SHP77 (cell line): Measurements from ENCODE around the gene PPP1R8.
A peak's percentile ranks its signal among the peaks of the same experiment; 100 is the strongest.

Source experiments
- DNase-seq, 2 experiments: peaks; one replicate each; lab custom pipeline; 2025; lab: John Stamatoyannopoulos, UW

The PPP1R8 gene

GRCh38 chr1:27872059-27872801 lies 41.6 kb downstream of the PPP1R8 start, which contains the start of gene THEMIS2:
Gene THEMIS2 (plus strand): TSS chr1:27872544. CDS start chr1:27872572, 28 bp downstream.
- DNase-seq: peak in 1 of 2 experiments; percentile 29

- DNase-seq: peak in 1 of 2 experiments; percentile 26
These were observed 42.4 kb downstream of the PPP1R8 start for GRCh38 chr1:27872802-27873551.

DNA sequence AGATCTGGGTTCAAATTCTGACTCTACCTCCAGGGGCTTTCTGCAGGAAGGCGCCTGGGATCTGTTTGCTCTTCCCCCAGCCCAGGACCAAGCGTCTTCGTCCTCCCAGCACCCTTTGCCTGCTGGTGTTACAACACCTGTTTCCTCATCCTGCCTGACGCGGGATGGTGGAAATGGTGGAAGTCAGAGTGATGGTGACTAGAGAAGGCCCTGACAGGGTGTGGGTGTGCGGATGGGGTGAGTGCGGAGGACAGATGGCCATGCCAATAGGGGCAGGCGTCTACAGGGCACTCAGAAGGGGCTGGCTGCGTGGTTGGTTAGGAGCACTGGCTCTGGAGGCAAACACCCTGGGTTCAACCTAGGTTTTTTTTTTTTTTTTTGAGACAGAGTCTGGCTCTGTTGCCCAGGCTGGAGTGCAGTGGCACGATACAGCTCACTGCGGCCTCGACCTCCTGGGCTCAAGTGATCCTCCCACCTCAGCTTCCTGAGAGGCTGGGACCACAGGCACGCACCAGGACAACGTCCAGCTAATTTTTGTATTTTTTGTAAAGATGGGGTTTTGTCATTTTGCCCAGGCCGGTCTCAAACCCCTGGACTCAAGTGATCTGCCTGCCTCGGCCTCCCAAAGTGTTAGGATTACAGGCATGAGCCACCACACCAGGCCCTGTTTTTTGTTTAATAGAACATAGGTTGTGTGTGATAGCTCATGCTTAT lies 43.2 kb downstream of the PPP1R8 start:
- peak in 1 of 2 experiments; percentile 32 for DNase-seq

GRCh38 chr1:27876341-27877114 lies 45.9 kb downstream of the PPP1R8 start:
- no peak for DNase-seq

DNA sequence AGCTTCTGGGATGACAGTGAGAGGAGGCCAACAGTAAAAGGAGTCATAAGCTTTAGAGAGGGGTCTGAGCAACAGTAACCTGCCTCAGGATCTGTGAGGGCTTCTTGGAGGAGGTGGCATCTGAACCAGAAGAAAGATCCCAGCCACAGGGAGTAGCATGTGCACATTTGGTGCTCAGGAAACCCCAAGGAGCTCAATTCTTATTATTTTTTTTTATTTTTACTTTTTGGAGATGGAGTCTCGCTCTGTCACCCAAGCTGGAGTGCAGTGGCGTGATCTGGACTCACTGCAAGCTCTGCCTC lies 46.5 kb downstream of the PPP1R8 start:
- no peak for DNase-seq

DNA sequence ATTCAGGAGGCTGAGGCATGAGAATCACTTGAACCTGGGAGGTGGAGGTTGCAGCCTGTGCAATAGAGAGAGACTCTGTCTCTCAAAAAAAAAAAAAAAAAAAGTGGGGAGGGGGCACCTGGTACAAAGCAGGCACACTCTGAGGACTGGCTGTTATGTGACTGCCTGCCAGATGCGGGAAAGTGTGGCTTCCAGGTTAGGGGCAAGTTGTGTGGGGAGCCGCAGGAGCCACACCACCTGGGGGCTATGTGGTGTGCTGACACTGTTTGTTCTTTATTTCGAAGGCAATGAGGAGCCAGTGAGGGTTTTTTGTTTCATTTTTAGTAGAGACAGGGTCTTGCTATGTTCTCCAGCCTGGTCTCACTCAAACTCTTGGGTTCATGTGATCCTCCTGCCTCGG lies 47.5 kb downstream of the PPP1R8 start:
- no peak for DNase-seq

- no peak for DNase-seq
These were observed 48.3 kb downstream of the PPP1R8 start for GRCh38 chr1:27878787-27879335.

- DNase-seq: no peak
These were observed 48.9 kb downstream of the PPP1R8 start for GRCh38 chr1:27879374-27880082.

- DNase-seq: no peak
These were observed 51.9 kb downstream of the PPP1R8 start for GRCh38 chr1:27882543-27882903.

GRCh38 chr1:27883536-27883935 lies 53.0 kb downstream of the PPP1R8 start:
- DNase-seq: no peak

- no peak for DNase-seq
These were observed 53.7 kb downstream of the PPP1R8 start for GRCh38 chr1:27884006-27884954.

GRCh38 chr1:27885114-27885528 lies 54.5 kb downstream of the PPP1R8 start:
- no peak for DNase-seq

DNA sequence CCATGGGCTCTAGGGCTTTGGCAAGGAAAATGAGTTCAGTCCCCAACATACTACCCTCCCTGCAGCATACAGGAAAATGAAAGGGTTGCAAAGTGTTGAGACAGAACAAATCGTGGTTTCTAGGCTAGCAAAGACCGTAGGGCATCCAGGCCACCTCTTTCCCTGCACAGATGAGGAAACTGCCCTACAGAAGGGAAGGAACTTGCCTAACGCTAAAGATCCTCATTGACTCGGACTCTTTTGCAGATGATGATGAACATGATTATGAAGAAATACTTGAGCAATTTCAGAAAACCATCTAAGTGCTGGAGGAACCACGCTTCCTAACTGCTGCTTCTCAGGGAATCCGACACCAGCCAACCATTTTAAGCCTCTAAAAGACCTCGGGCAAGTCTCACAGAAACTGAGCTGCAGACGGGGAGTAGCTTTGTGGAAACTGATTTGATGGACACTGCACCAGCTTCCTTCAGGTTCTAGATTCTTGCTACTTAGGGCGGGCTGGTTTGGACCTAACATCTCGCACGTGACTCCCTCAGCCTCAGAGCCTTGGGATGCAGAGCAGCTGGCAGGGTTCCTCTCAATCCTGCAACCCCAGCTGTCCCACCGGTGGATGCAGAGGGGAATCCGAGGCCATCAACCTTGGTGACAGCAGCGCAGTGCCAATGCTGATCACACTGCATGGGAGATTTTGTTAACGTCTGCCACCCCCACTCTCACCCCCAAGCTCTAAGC lies 55.2 kb downstream of the PPP1R8 start:
- DNase-seq: no peak

DNA sequence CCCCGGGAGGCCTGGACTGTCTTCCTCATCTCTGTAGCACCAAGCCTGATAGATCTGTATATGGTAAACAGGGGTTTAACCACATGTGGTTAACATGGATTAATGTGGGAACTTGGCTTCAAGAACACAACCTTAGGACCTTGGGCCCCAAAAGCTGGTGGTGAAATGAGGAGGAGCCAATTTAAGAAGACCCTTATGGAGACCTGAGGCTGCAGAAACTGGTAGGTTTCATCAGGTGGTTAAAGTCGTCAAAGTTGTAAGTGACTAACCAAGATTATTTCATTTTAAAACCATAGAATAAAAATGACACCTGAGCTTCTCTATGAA lies 55.7 kb downstream of the PPP1R8 start:
- no peak for DNase-seq

DNA sequence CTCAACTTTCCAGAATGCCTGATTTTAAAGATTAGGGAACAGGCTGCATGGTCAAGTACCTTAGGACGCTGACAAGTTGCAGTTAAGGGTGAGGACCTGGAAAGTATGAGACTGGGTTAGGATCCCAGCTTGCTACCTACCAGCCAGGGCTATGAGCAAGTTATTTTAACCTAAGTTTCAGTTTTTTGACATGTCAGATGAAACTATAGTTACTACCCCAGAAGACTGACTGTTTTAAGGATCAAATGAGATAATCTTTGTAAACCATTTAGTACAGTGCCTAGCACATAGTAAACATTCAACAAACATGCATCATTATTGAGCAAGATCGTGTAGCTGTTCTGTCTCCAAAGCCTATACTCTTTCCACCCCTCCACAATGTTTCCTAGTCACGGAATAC lies 56.2 kb downstream of the PPP1R8 start:
- DNase-seq: no peak

GRCh38 chr1:27887215-27888021 lies 56.8 kb downstream of the PPP1R8 start:
- DNase-seq: no peak

- no peak for DNase-seq
These were observed 58.9 kb downstream of the PPP1R8 start for GRCh38 chr1:27889506-27889905.

DNA sequence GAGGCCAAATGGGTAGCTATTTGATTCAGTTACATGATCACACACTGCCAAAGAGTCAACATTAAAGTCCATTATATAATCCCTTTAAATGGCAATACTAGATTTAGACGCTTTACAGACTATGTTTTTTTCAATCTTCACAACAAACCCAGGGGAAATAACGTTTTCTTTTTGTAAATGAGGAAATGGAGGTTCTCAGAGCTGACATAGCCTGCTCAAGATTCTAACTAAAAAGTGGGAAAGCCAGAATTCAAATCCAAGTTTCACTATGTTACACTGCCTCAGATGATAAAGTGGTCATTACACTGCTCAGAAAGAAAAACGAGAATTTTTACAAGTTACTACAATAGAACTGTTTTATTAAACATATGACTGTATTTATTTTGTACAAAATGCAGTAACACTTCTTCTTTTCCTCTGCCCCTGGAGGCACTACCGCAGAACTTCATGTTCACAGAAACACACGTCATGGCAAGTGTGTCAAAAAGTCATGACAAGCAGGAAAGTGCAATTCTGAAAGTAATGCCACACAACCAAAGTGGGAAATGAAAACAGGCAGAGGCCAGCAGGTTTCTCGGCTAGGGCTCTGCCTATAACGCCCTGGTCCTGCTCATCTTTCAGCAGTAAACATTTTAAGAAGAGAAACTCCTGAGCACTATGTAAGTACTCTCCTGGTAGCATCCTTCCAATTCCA lies 60.8 kb downstream of the PPP1R8 start:
- DNase-seq: no peak
